ENCODE measurements around the gene ADAT3.

- no peak for TF ChIP-seq POLR2A (IDR thresholded peaks at IDR 0.05; ENCODE audit: low read depth, low read length)
- TF ChIP-seq CTCF (conservative IDR thresholded peaks at IDR 0.05; ENCODE audit: low read depth, low read length): no peak
- no peak for TF ChIP-seq RAD21 (IDR thresholded peaks at IDR 0.05; ENCODE audit: low read length)
- TF ChIP-seq NFE2L2 (IDR thresholded peaks at IDR 0.05; ENCODE audit: low read depth, low read length): no peak
- TF ChIP-seq MXI1 (IDR thresholded peaks at IDR 0.05; ENCODE audit: borderline replicate concordance, low read depth, low read length): no peak
- no peak for TF ChIP-seq USF2 (IDR thresholded peaks at IDR 0.05; ENCODE audit: low read depth, low read length)
- TF ChIP-seq MAFK (IDR thresholded peaks at IDR 0.05; ENCODE audit: low read depth, low read length): no peak
- no peak for TF ChIP-seq SMC3 (IDR thresholded peaks at IDR 0.05; ENCODE audit: low read depth, low read length)
Measured at GRCh38 chr19:1889907-1890306, 15.3 kb upstream of the ADAT3 start.

All from IMR-90 (cell line).